ENCODE results near the gene FOXP4.

FOXP4 gene

DNA sequence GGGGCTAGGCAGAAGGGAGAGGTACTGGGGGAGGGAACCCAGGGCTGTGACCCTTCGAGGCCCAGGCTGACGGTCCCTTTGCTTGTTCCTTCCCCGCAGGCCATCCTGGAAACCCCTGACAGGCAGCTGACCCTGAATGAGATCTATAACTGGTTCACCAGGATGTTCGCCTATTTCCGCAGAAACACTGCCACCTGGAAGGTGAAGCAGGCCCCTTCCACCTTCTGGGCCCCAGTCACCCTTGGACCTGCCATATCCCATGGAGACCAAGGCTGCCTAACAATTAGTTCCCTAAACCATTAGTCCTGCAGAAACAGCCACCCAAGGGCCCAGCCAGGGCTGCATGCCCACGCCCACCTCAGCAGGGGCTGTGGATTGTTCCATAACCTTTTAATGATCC, 44.9 kb downstream of the FOXP4 start:
- H3K9me3 Mint-ChIP-seq, result no peaks in the 10 kb centered on the region
- H3K27me3 Mint-ChIP-seq, result no peaks in the 10 kb centered on the region
- H3K4me3 Mint-ChIP-seq, result no peak overlapping the region
- no peak overlapping the region for H3K27ac Mint-ChIP-seq
- H3K36me3 Mint-ChIP-seq, result peaks cover 1% of the 10 kb centered on the region
- H3K4me1 Mint-ChIP-seq, result no peaks in the 10 kb centered on the region

DNA sequence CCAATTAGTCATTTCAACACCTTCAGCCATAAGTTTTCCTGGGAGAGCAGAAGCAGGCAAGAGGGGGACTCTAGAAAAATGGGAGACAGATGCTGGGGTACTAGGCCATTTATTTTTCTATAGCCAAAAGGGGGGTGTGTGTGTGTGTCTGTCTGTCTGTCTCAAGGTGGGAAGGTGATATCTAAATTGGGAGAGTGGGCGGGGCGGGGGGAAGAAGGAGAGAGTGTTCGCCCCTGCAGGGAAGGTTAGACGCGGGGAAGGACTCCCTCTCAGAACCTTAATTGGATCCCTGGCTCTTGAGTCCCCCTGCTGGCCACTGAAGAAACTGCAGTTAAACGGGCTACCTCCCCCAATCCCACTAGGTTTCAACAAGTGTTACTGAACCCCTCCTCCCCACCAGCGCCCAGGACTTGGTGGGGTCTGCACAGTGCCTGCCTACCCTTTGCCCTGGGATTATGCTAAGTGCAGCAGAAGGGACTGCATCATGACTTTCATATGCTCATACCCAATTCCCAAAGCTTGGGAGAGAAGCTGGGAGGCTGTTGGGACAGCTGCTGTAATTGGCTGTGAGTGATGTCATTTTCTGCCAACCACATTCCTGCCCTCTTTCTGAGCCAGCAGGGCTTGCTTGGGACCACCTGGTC, 45.8 kb downstream of the FOXP4 start:
- Mint-ChIP-seq H3K27ac (no peak overlapping the region), H3K27me3 (no peaks in the 10 kb centered on the region), H3K36me3 (peaks cover 1% of the 10 kb centered on the region), H3K4me1 (no peaks in the 10 kb centered on the region), H3K9me3 (no peaks in the 10 kb centered on the region), H3K4me3 (no peak overlapping the region)

- no peaks in the 10 kb centered on the region for H3K27me3 Mint-ChIP-seq
- no peak overlapping the region for H3K27ac Mint-ChIP-seq
- H3K9me3 Mint-ChIP-seq, result no peaks in the 10 kb centered on the region
- peaks cover 1% of the 10 kb centered on the region for H3K36me3 Mint-ChIP-seq
- H3K4me1 Mint-ChIP-seq, result no peaks in the 10 kb centered on the region
- no peak overlapping the region for H3K4me3 Mint-ChIP-seq
These were observed 47.2 kb downstream of the FOXP4 start for GRCh38 chr6:41593406-41593805.

DNA sequence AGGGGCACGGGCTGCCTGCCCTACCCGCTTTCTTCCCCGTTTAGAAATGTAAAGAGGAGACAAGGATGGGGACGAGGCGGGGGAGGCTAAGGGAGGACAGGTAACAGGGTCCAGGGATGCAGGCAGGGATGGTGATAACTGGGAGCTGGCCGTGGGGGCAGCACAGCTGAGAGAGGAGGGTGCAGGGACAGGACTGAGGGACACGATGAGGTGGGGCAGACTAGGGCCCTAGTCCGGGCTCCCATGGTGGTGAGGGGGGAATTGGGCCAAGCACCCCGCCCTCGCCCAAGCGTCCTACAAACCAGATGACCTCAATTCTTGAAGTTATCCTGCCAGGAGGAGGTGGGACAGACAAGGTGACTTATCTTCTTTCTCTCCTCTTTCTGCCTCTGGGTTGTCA, 47.7 kb downstream of the FOXP4 start:
- H3K36me3 Mint-ChIP-seq, result peaks cover 1% of the 10 kb centered on the region
- no peaks in the 10 kb centered on the region for H3K4me1 Mint-ChIP-seq
- H3K9me3 Mint-ChIP-seq, result no peaks in the 10 kb centered on the region
- no peaks in the 10 kb centered on the region for H3K27me3 Mint-ChIP-seq
- H3K27ac Mint-ChIP-seq, result no peak overlapping the region
- no peak overlapping the region for H3K4me3 Mint-ChIP-seq

- Mint-ChIP-seq H3K36me3 (peaks cover 1% of the 10 kb centered on the region), H3K4me3 (no peak overlapping the region), H3K9me3 (no peaks in the 10 kb centered on the region), H3K27me3 (no peaks in the 10 kb centered on the region), H3K4me1 (no peaks in the 10 kb centered on the region), H3K27ac (no peak overlapping the region)
These were observed 48.1 kb downstream of the FOXP4 start for GRCh38 chr6:41594326-41594725.

DNA sequence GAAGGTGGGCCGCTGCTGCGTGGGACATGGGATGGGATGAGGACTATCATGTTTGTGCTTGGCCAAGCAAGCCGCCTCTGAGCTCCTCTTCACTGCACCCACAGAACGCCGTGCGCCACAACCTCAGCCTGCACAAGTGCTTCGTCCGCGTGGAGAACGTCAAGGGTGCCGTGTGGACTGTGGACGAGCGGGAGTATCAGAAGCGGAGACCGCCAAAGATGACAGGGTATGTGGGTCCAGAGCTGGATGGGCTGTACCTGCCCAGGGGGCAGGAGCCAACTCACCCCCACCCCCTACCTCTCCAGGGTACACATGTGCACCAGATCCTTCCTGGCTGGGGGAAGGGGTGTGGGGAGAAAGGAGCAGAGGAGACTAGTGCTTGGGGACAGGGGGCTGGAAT, 48.6 kb downstream of the FOXP4 start:
- Mint-ChIP-seq H3K4me3 (no peak overlapping the region), H3K4me1 (no peaks in the 10 kb centered on the region), H3K27ac (no peak overlapping the region), H3K9me3 (no peaks in the 10 kb centered on the region), H3K36me3 (peaks cover 1% of the 10 kb centered on the region), H3K27me3 (no peaks in the 10 kb centered on the region)

- Mint-ChIP-seq H3K4me3 (no peak overlapping the region), H3K4me1 (no peaks in the 10 kb centered on the region), H3K27ac (no peak overlapping the region), H3K9me3 (no peaks in the 10 kb centered on the region), H3K27me3 (no peaks in the 10 kb centered on the region), H3K36me3 (peaks cover 1% of the 10 kb centered on the region)
These were observed 49.0 kb downstream of the FOXP4 start for GRCh38 chr6:41595166-41595565.

DNA sequence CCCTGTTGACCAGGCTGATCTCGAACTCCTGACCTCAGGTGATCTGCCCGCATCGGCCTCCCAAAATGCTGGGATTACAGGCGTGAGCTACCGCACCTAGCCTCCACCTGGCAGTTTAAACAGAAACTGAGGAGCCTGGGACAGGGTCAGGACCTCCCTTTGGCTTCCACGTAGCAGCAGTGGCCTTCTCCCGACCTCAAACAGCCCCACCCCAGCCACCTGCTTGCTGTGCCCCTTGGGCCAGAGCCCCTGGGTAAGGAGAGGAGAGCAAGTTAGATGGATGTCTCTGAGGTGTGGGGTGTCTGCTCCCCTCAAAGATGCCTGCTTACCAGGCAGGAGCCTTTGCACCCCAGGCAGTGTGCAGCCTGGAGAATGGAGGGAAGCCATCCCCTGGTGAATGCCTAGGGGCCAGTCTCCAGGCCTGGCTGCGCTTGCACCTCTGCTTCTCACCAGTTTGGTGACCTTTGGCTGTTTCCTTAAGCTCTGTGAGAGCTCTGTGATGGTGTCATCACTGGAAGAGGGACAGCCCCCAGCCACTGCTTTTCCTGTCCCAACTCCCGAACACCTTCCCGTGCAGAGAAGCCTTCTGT, 50.0 kb downstream of the FOXP4 start:
- Mint-ChIP-seq H3K36me3 (no peaks in the 10 kb centered on the region), H3K4me1 (no peaks in the 10 kb centered on the region), H3K4me3 (no peak overlapping the region), H3K27me3 (no peaks in the 10 kb centered on the region), H3K9me3 (no peaks in the 10 kb centered on the region), H3K27ac (no peak overlapping the region)

GRCh38 chr6:41596807-41597206, 50.6 kb downstream of the FOXP4 start:
- Mint-ChIP-seq H3K4me3 (no peak overlapping the region), H3K27ac (peak overlapping the region; percentile 53), H3K9me3 (no peaks in the 10 kb centered on the region), H3K36me3 (no peaks in the 10 kb centered on the region), H3K27me3 (no peaks in the 10 kb centered on the region), H3K4me1 (no peaks in the 10 kb centered on the region)

DNA sequence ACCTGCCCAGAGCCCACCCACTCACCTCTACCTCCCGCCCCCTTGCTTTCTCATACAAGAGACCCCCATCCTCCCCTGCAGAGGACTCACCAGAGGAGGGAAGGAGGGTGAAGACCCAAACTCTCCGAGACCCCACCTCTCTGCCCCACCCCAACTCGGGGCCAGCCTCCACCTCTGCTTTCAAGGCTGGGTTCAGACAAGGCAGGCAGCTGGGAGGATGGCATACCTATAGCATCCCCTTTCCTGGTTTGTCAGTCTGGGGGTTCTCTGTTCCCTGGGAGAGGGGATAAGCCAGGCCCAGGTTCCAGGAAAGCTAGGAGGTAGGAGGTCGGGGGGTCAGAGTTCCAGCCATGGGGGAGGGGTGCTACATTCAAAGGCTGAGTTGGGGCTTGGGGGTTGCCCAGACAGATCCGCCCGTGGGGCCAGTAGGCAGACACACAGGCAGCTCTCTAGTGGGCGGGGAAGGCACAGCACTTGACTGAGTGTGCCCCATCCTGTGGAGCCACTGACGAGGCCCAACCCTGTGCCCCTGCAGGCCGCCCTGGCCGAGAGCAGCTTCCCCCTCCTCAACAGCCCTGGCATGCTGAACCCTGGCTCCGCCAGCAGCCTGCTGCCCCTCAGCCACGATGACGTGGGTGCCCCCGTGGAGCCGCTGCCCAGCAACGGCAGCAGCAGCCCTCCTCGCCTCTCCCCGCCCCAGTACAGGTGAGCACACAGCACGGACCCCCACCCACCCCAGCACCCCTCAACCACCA, 51.2 kb downstream of the FOXP4 start:
- H3K4me3 Mint-ChIP-seq, result no peak overlapping the region
- H3K36me3 Mint-ChIP-seq, result no peaks in the 10 kb centered on the region
- H3K27me3 Mint-ChIP-seq, result no peaks in the 10 kb centered on the region
- no peak overlapping the region for H3K27ac Mint-ChIP-seq
- H3K9me3 Mint-ChIP-seq, result no peaks in the 10 kb centered on the region
- no peaks in the 10 kb centered on the region for H3K4me1 Mint-ChIP-seq

- H3K36me3 Mint-ChIP-seq, result no peaks in the 10 kb centered on the region
- H3K27me3 Mint-ChIP-seq, result no peaks in the 10 kb centered on the region
- H3K4me3 Mint-ChIP-seq, result no peak overlapping the region
- no peaks in the 10 kb centered on the region for H3K9me3 Mint-ChIP-seq
- H3K4me1 Mint-ChIP-seq, result peaks cover 6% of the 10 kb centered on the region
- H3K27ac Mint-ChIP-seq, result no peak overlapping the region
These were observed 52.5 kb downstream of the FOXP4 start for GRCh38 chr6:41598670-41599014.

GRCh38 chr6:41599015-41599851, 53.1 kb downstream of the FOXP4 start:
- Mint-ChIP-seq H3K4me1 (peaks cover 6% of the 10 kb centered on the region), H3K4me3 (no peak overlapping the region), H3K9me3 (no peaks in the 10 kb centered on the region), H3K27me3 (no peaks in the 10 kb centered on the region), H3K27ac (no peak overlapping the region), H3K36me3 (no peaks in the 10 kb centered on the region)

GRCh38 chr6:41599852-41600445, 53.8 kb downstream of the FOXP4 start:
- Mint-ChIP-seq H3K4me3 (no peak overlapping the region), H3K27me3 (no peaks in the 10 kb centered on the region), H3K4me1 (peaks cover 6% of the 10 kb centered on the region), H3K27ac (no peak overlapping the region), H3K9me3 (no peaks in the 10 kb centered on the region), H3K36me3 (no peaks in the 10 kb centered on the region)

GRCh38 chr6:41600499-41601247, 54.5 kb downstream of the FOXP4 start:
- Mint-ChIP-seq H3K36me3 (no peaks in the 10 kb centered on the region), H3K27me3 (no peaks in the 10 kb centered on the region), H3K4me1 (peaks cover 6% of the 10 kb centered on the region), H3K4me3 (no peak overlapping the region), H3K27ac (no peak overlapping the region), H3K9me3 (no peaks in the 10 kb centered on the region)

DNA sequence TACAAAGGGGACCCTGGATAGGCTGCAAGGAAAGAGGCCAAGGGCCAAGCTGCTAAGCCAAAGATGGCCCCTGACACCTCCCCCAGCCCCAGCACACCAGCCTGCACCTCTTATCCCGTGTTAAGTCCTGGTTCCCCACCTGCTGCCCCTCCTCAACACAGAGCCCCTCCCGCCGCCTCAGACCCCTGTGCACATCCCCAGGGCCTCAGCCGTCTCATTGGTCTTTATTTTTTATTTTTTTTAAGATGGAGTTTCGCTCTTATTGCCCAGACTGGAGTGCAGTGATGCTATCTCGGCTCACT, 55.0 kb downstream of the FOXP4 start:
- no peaks in the 10 kb centered on the region for H3K36me3 Mint-ChIP-seq

More for the DNA sequence above, 55.0 kb downstream of the FOXP4 start:
- H3K4me3 Mint-ChIP-seq, result no peak overlapping the region
- no peaks in the 10 kb centered on the region for H3K27me3 Mint-ChIP-seq
- no peaks in the 10 kb centered on the region for H3K9me3 Mint-ChIP-seq
- peaks cover 6% of the 10 kb centered on the region for H3K4me1 Mint-ChIP-seq
- no peak overlapping the region for H3K27ac Mint-ChIP-seq

Data from activated naive CD4-positive, alpha-beta T cell treated with anti-CD3 and anti-CD28 coated beads, Interleukin-2, amount 50 U/mL, for 24 hours (primary cell).